ACHN (cell line): Measurements from ENCODE around the gene RAB3IL1.

Experiments
- DNase-seq: peaks from one replicate; pipeline ENCODE4 v3.0.0-alpha.2; 2015
- in situ Hi-C: cut with HindIII; loops from 2 replicates; pipeline ENCODE4 v1.10.0; 2017; ENCODE audit warnings: low sequenced_read_pairs, low pct_ligation_motif_present, low pct_unique_long_range_greater_than_20kb

RAB3IL1 gene

DNA sequence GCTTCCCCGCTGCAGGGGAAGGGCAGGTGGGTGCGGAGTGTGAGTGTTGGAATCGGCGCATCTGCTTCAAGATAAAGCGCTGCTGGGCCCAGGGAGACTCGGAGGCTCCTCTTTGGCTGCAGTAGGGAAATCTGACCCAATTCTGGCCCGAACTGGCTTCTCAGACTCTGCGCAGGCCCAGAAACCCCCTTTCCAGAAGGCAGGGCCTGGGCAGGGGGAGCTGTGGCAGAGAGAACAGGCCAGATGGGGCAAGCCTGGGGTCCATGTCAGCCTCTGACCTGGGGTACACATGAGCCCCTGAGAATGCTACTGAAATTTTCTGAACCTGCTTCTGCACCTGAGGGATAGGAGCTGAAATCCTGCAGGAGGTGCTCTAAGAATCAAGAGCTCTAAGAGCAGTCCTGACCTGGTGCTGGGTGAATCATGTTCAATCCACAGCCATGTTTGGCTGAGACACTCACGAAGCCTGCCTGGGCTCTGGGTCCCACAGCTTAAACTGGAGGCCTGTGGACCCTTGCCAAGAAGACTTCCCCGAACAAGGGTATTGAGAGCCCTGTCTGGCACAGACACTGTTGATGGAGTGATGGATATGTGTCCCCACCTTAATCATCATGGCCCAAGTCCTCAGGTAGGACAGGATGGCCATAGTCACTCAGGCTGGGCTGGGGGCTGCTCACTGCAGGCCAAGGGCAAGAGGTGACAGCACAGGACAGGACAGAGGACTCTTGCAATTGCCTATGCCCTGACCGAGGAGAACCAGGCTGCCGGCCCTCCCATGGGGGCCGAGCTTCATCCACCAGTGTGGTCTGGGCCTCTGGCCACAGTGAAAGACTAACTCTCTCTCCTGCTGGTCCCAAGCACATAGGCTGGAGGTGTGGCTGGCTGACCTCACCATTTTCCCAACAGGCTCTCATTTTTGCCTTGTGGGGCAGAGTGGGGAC is 6.9 kb downstream of the RAB3IL1 start:
- no peak for DNase-seq
- in situ Hi-C loops = no loop called here

DNA sequence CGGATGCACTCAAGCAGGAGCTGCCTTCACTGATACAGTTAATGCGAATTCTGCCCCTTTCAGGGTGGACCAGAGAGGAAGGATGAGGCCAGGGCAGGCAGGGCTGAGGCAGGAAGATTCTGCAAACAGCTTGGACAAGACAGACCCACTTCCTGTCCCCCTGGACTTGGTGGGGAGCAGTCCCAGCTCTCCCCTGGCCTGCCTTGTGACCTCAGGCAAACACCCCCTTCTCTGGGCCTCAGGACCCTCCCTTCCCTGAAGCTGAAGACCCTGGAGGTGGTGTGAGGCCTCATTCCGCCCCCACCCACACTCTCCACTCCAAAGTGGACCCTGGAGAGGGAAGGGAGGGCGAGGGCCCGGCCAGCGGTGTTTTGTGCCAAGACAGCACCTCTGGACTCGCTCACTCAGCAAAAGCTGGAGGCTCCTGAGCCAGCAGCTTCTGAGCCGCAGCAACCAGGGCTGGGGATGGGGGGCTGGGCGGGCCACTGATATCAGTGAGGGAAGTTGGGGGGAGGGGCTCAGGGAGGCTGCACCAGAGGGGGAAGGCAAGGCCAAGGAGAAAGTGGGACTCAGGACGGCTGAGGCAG is 8.5 kb downstream of the RAB3IL1 start:
- DNase-seq = no peak
- in situ Hi-C loops = no loop called here

DNA sequence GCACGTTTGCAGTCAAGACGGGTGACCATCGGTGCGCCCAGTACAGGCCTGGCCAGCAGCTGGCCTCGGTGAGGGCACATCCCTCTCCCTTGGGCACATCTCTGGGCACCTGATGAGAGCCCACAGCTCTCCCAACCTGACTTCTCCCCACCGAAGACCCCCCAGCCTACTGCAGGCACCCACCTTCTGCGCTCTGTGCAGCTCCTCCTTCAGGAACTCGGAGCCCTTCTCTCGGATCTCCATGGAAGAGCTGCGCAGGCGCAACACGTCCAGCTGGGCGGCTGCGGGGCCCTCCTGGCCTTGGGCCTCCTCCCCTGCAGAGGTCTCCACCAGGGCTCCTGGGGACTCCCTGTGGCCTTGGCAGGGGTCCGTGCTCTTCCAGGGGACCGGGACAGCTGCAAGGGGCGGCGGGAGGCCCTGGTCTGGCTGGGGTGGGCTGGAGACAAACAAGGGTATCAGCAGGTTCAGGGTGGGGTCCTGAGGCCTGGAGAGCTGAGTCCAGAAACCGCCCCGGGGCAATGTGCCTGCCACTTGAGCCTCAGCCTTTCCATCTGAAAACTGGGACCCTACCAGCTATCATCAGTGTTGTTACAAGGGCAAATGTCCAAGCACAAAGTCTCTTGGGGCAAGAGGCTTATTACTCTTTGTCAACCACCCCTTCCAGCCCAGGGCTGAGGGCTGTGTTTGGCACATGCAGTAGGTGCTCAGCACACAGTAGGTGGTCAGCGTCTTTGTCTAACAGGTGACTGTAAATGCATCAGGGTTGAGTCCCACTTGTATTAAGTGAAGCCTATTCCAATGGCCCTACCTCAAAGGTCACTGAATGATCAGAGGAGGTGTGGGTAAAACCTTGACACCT is 9.3 kb downstream of the RAB3IL1 start:
- in situ Hi-C loops = no loop called here
- DNase-seq = no peak

DNA sequence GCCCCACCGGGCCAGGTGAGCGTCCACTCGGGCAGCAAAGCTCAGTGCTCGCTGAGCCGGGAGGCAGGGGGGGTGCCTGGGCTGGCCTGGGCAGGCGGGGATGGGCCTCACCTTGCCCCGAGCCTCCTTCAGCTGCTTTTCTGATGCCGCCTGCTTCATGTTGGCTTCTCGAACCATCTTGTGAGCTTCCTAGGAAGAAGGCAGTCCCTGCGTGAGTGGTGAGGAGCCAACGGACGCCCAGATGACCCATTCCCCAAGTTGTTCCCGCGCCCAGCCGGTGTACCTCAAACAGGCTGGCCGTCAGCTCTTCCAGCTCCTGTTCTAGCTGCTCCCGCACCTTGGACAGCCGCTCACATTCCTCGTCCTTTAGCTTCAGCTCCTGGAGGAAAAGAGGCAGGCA is 10.1 kb downstream of the RAB3IL1 start:
- DNase-seq = no peak
- in situ Hi-C loops = no loop called here

DNA sequence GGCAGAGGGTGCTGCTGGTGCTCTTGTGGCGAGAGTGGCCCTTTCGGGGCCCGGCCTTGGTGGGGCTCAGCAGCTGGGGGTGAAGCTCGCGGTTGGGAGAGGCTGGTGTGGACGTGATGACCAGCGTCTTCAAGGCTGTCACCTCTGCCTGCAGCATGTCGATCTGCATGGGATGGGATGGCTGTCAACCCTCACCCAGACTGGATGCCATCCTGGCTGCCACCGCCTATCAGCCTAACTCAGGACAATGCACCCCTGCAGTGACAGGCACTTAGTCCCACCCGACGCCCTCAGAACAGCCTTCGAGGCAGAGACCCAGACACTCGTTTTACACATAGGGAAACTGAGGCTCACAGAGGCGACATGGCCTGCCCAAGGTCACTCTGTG is 10.8 kb downstream of the RAB3IL1 start:
- no peak for DNase-seq
- in situ Hi-C loops = no loop called here

DNA sequence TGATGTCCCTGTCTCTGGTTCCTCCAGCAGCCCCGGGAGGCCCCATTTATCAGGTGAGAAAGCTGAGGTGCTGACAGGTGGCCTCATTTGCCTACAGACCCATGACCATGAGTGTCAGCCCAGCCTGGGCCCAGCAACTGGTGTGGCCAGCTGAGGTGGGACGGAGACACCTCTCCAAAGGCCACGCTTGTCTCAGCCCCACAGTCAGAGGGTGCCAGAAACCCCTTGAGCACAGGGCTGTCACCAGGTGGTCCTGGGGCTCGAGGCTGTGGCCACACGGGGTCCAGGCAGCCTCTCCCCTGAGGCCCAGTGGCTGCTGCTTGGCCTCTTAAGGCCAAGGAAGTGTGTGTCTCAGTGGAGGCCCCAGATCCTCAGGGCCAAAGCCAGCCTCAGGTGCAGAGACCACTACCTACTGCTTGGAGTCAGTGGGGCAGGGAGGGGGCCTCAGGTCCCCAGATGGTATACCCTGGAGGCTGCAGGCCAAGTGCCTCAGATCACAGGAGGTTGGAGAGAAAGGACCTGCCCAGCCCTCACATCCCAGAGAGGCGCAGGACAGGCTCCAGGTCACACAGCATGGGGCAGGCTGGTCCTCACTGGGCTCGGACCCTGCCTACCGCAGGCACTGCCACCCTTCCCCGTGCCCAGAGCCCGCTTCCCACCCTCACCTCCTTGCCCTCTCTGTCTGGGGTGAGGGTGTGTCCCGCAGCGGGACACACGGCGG is 11.4 kb downstream of the RAB3IL1 start:
- DNase-seq = no peak
- in situ Hi-C loops = no loop called here

DNA sequence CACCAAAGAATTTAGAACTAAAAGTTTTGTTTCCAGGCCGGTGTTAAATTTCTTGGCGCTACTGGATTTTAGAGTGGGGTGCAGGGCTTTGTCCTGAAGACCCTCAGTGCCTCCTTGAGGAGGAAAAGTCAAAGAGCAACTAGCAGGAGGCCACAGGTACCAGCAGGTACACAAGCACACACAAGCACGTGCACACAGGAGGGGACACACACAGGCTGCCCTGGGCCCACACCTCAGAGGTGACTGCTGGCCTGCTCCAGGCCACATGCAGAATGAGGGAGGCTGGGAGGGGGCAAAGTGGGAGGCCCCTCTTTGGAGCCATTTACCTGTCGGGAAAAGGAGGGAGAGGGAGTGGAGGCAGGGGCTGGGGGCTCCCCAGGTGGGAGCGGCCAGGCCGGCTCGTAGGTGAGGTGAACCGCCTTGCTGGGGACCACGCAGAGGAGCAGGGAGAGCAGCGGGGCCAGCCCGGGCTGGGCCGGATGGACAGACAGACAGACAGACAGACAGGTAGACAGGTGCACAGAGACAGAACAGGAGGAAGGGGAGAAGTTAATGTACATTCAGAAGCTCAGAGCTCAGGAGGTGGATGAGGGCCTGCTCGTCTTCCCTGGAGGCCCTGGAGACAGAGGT is 12.2 kb downstream of the RAB3IL1 start:
- DNase-seq = no peak
- in situ Hi-C loops = no loop called here

DNA sequence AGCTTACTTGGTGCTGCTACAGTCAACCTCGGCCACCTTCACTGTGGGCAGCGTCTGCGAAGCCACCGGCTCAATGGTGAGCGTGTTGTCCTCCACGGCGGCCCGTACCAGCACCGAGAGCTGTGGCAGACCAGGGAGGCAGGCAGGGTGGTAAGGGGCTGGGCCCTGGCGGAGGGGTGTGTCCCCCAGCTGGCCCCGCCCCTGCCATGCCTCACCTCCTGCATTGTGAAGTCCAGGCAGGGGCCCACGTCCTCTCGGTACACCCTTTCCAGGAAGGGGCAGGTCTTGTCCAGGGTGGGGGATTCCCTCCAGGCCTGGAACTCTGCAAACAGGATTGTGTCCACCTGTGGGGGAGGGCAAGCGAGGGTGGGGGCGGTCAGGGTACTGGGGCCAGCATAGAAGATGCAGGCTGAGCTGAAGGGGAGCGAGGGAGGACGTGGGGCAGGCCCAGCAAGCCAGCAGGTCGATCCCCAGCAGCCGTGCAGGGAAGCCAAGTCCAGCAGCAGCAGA is 12.8 kb downstream of the RAB3IL1 start:
- DNase-seq = no peak
- in situ Hi-C loops = no loop called here

DNA sequence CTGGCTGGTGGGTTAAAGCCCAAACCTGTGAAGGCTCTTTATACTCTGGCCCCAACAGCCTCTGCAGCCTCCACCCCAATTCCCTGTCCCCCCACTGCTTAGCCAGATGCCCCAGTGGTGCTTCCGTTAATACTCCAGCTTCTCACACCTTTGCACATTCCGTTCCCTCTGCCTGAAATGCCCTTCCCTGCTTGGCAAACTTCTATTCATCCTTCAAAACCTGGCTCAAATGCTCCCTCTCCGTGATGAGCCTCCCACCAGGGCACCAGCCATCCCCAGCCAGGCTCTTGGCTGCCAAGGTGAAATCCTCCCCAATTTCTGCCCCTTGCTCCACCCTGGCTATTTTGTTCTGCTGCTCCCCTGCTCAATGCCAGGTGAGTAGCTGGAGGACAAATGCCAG is 13.5 kb downstream of the RAB3IL1 start:
- no peak for DNase-seq
- in situ Hi-C loops = no loop called here

DNA sequence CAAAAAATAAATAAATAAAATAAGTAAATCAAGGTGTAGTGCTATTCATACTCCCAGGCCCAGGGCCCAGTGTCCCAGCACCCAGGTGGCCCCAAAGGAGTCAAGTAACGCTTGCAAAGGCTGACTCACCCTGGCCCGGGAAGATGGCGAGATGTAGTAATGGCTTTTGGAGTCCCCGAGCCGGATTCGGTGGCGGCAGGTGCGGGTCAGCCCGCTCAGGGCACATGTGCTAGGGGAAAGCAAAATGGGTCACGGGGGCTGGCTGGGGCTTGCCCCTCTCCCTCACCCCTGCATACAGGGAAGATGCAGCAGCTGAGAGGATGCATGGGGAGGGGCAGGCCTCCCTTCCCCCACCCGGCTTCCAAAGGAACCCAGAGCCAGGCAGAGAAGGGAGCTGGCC is 15.1 kb downstream of the RAB3IL1 start:
- in situ Hi-C loops = no loop called here
- no peak for DNase-seq

DNA sequence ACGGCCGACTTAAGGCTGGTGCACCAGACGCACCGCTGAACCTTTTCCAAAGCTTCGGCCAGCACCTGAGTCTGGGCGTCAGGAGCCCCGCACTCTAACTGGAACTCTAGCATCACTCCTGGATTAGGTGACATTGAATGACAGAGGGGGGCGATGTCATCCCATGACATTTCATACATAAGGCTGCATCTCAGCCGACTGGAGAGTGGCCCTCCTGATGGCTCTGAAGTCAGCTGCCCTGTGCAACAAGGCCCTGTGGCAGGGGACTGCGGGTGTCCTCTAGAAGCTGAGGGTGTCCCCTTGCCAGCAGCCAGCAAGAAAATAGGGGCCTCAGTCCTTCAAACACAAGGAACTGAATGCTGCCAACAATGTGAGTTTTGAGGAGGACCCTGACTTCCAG is 16.0 kb downstream of the RAB3IL1 start:
- in situ Hi-C loops = no loop called here
- DNase-seq = no peak

DNA sequence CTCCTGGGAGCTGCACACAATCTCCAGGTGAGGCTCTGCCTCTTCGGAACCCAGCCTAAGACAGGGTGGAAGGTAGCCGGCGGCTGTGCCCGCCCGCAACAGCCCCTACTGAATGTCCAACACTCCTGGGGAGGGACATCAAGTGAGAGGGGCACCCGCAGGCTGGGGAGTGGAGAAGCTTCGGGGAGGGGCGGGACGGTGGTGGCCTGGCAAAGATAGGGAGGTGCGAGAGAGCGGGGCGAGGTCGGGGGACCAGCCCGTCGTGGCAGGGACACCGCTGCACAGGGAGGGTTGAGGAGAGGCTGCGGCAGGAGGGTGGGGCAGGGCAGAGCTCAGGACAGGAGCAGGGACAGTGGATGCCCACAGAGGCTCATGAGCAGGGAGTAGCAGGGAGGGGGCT is 17.1 kb downstream of the RAB3IL1 start:
- in situ Hi-C loops = no loop called here
- no peak for DNase-seq

DNA sequence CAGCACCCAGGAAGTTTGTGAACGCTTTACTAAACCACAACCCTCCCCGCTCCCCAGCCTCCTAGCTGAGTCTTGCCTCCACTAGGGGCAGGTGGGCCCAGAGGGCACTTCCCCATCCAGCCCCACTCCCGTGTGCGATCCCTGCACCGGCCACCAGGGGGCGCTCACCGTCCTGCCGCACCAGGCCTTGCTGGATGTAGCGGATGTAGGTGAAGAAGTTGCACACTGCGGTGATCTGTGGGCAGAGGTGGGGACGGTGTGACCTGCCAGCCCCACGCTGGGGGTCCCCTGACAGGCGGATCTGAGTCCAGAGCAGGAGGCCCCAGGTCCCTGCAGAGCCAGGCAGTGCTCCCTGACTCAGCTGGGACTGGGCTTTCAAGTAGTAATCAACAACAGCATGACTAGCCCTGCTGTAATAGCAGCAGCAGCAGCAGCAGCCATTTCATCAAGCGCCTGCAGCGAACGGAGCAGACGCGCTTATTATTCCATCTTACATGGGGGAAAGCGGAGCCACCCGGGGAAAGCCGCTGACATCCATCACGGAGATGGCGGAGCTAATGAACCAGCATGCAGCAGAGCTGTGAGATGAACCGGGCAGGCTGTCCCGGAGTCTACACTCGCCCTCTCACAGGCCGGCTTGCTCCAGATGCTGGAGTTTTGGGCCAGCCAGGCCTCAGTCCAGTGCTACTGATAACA is 18.1 kb downstream of the RAB3IL1 start:
- in situ Hi-C loops = no loop called here
- DNase-seq = peak; percentile 72

DNA sequence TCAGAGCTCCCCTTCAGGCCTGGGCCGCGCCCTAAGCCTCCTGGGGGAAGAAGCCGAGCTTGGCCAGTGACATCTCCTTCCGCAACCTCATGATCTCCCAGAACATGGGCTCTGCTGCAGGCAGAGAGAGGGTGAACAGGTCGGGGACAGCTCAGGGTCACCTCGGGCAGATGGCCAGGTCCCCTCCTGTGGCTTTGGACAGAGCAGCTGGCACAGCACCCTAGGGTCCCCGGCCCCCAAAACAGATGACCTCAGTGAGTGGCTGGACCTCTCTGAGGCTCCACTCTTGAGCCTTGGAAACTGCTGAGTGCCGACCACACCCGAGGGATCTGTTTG is 19.2 kb downstream of the RAB3IL1 start:
- in situ Hi-C loops = no loop called here
- DNase-seq = no peak

DNA sequence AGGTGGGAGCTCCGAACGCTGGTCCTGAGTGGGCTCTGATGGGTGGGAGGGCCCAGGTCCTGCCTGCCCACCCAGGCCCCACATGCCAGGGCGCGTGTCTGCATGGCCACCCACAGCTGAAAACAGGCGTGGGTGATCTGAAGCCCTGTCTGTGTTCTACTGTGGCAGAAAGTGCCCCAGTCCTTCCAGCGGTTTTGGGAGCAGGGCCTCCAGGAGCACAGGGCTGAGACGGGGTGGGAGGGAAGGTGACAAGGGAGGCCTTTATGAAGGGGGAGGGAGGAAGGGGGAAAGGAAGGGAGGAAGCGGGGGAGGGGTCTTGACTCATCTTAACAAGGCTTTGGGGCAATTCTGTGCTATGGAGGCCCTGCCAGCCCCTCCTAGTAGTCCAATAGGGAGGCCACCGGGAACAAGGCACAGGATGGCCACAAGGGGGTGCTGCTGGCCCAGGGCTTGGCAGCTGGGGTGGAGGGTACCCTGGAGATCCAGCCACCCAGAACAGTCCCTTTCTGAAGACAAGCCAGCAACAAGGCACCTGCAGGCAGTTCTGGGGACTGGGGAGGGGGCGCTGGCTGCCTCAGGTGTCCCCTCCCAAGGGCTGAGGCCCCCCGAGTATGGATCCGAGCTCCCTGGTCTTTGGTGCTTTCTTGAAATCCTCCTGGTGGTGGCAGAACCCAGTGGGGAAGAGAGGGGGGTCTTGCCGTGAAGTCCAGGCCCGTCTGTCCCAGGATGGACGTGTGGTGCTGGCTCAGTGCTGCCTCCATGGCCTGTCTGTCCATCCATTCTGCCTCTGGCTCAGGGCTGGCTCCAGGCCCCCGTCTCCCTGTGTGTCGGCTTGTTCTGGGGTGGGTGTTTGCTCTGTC is 19.7 kb downstream of the RAB3IL1 start:
- in situ Hi-C loops = no loop called here

DNA sequence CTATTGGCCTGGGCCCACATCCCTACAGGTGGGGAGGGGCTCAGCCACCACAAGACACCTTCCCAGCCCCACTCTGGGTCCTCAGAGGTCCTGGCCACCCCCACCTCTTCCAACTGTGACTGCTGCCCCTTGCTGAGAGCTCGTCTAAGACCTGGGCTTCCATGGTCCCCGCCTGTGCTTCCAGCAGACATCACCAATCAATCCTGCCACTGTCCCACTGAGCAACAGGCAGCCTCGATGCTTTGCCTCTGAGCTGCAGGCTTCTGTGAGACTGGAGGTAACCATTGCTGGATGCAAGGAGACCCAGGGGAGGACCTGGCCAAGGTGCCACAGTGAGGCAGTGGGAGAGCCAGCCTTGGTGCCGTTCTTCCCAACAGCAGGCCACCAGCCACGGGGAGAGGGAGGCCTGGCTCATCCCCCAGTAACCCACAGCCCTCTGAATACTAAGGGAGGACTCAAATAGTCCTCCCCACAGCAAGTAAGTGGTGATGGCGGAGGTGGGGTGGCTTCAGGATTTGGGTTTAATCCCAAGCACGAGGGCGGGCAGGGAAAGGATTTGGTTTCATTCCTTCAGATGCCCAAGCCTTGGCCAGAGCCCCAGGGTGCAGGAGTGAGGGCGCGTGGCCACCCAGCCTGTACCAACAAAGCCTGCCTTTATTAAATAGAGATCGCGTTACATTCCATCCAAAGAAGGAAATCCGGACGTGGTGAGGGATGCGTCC is 20.5 kb downstream of the RAB3IL1 start:
- no peak for DNase-seq
- in situ Hi-C loops = no loop called here

More for the DNA sequence above, 19.7 kb downstream of the RAB3IL1 start:
- peak; percentile 46 for DNase-seq
